Fibroblast of skin of scalp (primary cell): ENCODE data around the gene CFAP46.

ENCODE experiments used
- DNase-seq: peaks from one replicate; pipeline ENCODE4 v3.0.0-alpha.2; 2013

Gene CFAP46

GRCh38 chr10:132879408-132880127 lies 62.8 kb downstream of the CFAP46 start:
- DNase-seq = no peak

GRCh38 chr10:132878730-132879407 lies 63.5 kb downstream of the CFAP46 start:
- DNase-seq = no peak

GRCh38 chr10:132878091-132878729 lies 64.2 kb downstream of the CFAP46 start:
- no peak for DNase-seq

GRCh38 chr10:132877473-132877872 lies 64.9 kb downstream of the CFAP46 start:
- no peak for DNase-seq

GRCh38 chr10:132876993-132877431 lies 65.4 kb downstream of the CFAP46 start:
- no peak for DNase-seq

GRCh38 chr10:132876131-132876860 lies 66.1 kb downstream of the CFAP46 start:
- DNase-seq = no peak

GRCh38 chr10:132875435-132875834 lies 66.9 kb downstream of the CFAP46 start:
- no peak for DNase-seq

- no peak for DNase-seq
Measured at GRCh38 chr10:132873395-132873794, 69.0 kb downstream of the CFAP46 start.

- DNase-seq = no peak
Measured at GRCh38 chr10:132872658-132873057, 69.7 kb downstream of the CFAP46 start.

GRCh38 chr10:132870426-132870825 lies 71.9 kb downstream of the CFAP46 start:
- DNase-seq = no peak

GRCh38 chr10:132869621-132870020 lies 72.7 kb downstream of the CFAP46 start:
- DNase-seq = no peak

GRCh38 chr10:132868995-132869394 lies 73.4 kb downstream of the CFAP46 start:
- no peak for DNase-seq

- DNase-seq = no peak
Measured at GRCh38 chr10:132867801-132868644, 74.3 kb downstream of the CFAP46 start.

GRCh38 chr10:132866601-132867381 lies 75.6 kb downstream of the CFAP46 start:
- DNase-seq = no peak

GRCh38 chr10:132865851-132866600 lies 76.3 kb downstream of the CFAP46 start:
- DNase-seq = no peak

- DNase-seq = no peak
Measured at GRCh38 chr10:132865171-132865631, 77.2 kb downstream of the CFAP46 start.

- DNase-seq = no peak
Measured at GRCh38 chr10:132862485-132863420, 79.6 kb downstream of the CFAP46 start.

GRCh38 chr10:132861884-132862461 lies 80.4 kb downstream of the CFAP46 start:
- DNase-seq = no peak
